CD4-positive, alpha-beta T cell treated with Interleukin-21 for 1 hour (primary cell): ENCODE results near the gene STX8.

Experiments used
- DNase-seq: peaks from one replicate; pipeline ENCODE4 v3.0.0-alpha.2; 2020

Gene STX8

DNA sequence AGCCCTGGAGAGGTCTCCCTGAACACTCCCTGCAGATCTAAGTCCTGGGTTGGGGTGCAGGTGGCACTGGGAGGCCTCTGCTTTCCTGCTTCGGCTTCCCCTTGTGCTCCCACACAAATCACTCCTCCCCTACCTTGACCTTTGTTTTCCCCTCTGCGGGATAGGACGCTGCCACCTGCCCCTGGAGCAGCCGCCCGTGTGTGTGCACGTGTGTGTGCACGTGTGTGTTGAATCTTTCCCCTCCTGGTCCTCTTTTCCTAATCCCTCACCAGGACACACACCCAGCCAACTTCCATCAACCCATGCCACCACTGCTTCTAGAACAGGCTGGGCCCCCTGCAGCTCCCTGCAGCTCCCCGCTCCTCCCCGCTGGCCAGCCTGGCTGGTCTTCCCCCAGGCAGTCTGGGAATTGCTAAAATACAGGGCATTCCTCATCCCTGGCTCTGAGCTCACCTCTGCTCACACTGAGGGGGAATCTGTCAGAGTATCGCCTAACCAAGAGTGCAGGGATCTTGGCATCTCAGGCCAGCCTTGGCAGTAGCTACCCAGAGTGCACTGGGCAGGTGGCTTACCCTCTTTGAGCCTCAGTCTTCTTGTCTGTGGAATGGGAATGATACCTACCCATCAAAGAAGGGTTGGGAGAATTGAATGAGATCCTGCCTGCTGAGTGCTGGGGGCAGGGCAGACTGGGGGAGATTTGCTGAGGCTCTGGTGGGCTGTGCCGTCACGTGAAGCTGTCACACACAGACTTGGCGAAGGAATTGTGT, 355.8 kb downstream of the STX8 start:
- no peak for DNase-seq

DNA sequence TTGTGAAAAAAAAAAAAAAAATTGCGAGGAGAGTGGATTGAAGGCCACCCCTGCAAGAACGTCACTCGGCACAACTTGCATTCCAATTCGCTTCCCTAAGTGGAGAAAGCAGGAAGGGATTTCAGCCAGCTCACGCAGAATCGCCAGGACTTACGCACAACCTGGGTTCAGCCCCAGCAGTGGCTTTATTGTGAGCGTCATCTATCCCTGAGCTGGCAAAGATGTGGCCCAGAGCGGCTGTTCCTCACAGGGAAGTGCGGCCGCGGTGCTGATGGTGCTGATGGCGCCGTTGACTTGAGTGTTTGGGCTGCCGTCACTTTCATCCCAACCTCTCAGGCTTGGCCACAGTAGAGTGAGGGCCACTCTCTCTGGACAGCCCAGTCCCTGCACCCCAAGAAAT, 356.7 kb downstream of the STX8 start:
- DNase-seq, result no peak

DNA sequence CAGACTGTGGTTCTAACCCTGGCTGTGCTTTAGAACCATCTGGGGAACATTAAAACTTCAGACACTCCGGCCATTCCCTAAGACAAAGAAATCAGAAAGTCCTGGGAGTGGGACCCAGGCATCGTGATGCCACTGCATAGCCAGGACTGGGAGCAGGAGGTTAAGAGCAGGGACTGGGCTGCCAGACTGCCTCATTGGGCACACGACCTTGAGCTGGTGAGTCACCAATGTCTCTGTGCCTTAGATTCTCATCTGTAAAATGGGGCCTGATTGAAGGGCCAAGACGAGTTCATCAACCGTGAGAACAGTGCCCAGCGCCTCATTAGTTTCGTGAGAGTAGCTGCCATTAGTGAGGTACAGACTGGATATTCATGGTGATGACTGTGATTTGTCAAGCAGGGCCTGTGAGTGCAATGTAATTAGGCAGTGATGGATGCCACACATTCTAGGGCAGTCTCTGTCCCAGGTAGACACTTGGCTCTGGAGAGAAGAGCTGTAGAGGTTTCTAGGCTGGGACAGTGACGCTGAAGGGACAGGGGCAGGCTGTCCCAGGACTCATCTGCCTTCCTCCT, 357.5 kb downstream of the STX8 start:
- DNase-seq, result no peak

DNA sequence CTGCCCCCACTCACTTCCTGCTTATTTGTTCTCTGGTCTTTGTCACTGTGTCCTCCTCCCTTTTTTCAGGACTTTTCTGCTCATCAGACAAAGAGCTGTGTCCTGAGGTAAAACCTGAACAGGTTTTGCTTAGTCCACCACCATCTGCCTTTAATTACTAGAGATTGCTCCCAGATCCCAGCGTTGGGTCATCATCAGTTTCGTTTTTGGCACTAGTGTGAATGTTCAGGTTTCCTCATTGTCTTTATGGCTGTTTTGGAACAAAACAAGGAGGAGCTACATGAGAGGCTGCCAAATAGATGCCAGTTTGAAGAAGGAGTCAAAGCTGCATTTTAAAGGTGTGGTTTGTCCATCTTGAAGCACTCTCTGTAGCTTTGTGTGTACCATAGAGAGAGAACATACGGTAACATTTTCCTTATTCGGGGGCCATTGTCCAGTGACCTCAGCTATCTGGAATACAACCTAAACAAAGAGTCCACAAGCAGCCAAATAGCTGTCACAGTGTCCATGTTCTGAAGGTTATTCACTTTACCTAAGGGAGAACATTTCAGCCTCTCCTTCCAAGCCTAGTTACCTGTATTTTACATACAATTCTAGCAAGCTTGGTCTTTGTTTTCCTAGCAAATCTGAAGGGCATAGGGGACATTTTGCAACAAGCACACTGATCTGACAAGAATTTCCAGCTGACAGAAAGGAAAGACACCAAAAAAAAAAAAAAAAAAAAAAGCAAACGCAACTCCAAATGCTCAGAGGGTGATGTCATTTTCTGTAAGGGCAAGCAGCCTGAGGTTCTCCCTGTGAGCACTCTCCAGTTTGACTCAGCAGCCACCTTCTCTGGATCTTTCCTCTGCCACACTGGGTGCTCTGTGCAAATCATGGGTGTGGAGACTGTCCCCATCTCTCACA, 358.2 kb downstream of the STX8 start:
- no peak for DNase-seq

DNA sequence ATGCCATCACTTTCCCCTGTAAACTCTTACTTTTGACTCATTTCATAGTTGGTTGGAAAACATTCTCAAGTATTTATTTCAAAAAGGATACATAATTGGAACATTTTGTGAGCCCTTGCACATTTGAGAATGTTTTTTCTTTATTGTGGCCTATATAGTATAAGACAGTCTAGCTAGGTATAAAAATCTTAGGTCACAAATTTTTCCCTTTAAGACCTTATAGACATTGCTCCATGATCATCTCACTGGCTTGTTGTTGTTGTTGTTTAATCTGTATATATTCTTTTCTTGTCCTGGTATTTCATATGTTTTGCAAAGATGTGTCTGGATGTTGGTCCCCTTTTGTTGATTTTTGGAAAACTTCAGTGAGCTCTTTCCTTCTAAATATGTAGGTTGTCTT, 360.2 kb downstream of the STX8 start:
- no peak for DNase-seq

DNA sequence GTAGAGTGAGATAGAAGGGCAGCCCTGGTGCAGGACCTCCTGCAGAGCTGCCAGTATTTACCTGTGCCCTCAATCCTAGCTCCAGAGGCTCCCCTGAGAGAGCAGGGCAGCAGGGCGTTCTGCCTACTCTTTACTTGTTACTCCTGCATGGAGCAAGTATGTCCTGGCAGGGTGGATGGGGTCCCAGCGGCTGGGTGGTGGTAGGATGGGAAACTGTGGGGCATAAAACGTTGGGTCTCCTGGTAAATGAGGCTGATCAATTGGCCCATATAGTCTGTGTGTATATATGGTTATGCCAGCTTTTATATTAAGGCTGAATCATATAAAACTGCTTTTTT, 362.3 kb downstream of the STX8 start:
- DNase-seq, result no peak

DNA sequence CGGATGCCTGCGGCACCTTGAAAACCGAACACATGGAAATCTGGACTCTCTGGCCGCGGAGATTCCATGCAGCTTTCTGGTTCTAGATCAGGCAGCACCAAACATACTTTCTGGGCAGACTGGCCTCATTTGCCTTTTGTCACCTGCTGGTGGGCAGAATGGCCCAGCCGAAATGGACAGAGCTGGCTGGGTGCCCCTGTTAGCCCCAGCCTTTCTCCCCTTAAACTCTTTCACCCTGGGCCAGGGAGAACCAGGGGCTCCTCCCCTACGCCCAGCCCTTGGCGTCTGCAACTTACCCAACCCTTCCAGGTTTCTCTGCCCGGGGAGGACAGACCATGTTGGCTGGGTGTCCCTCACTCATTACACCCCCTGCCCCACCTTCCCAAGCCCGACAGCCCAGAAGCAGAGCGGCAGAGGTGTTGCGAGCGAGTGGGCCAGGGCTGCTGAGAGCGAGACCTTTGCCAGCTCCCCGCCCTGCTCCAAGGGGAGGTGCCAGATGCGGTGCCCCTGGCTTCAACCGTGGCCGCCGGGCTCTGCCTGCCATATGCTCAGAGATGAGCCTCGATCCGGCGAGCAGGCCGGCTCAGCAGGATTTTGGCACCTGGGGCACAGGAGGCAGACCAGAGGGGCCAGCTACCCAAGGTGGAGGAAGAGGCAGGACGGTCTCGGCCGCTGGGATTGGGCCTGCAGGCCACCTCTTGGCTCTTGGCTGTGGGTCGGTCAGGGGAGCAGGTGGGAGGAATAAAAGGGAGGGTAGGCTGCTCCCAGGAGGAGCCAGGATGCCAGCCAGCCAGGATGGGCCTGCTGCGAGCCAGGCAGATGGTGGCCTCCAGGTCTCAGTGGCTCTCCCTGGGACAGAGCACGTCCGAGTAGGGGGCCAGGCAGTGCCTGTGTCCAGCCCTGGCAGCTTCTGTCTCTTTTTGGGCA, 363.0 kb downstream of the STX8 start:
- DNase-seq, result no peak

DNA sequence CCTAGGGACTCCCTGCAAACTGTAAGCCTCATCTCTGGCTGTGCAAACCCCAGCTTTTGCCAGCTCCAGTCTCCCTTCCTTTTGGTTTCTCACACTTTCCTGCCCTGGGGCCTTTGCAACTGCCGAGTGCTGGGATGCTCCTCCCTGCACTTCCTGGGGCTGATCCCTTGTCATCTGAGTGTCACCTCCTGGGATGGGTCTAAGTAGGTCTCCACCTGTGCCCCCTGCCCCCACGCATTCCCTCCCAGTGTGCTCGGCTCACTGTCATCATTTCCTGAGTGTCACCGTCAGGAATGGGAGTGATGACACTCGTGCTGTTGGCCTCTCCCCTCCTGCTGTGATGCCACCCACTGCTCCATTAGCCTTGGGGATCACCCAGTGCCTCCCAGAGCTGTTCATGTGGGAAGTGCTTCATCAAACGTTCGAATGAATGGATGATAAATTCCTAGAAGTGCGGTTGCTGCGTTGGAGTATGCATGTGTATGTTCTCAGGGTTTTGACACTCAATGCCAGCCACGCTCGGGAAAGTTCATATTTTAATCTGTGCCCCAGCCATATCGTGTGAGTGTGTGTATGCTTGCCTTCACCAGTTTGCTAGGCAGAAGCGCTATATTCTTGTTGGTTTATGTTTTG, 364.4 kb downstream of the STX8 start:
- DNase-seq, result no peak

DNA sequence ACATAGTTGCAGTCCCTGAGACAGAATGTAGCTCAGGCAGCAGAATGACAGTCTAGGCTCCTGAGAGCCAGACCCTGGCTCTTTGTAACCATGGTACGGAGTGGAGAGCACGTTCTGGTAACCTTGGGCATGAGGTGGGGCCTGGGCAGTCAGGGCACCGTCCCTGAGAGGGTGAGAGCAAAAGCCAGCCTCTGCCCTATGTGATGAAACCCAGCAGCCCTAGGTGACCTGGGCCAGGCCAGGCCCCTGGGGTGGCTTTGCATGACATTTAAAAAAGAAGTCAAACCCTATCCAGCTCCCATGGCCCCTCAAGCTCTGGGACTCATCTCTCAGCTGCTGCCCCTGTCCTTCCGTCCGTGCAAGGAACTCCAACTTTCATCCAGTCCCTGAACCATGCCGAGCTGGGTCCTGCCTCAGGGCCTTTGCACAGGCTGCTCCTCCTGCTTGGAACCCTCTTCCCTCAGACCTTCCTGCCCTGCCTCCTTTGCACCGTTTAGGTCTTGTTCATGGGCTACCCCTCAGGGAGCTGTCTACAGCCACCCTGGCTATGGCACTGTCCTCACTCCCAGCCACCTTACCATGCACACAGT, 365.7 kb downstream of the STX8 start:
- DNase-seq, result no peak

DNA sequence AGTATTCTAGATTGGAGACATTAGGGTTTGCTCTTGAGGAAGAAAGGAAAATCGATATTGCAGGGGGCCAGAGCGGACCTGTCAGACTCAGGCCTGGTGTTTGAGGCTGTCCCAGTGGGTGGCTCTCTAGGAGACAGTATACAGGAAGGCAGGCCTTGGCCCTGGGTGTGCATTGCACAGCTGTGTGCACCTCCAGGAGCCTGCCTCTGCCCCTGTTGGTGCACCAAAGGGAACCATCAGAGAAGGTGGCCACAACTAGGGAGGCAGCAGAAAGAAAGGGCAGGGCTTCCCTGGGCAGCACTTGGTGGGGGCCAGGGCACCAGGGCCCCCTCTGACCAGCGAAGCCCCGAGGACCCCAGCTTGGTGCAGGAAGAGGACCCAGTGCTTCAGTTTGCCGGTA, 366.3 kb downstream of the STX8 start:
- no peak for DNase-seq

DNA sequence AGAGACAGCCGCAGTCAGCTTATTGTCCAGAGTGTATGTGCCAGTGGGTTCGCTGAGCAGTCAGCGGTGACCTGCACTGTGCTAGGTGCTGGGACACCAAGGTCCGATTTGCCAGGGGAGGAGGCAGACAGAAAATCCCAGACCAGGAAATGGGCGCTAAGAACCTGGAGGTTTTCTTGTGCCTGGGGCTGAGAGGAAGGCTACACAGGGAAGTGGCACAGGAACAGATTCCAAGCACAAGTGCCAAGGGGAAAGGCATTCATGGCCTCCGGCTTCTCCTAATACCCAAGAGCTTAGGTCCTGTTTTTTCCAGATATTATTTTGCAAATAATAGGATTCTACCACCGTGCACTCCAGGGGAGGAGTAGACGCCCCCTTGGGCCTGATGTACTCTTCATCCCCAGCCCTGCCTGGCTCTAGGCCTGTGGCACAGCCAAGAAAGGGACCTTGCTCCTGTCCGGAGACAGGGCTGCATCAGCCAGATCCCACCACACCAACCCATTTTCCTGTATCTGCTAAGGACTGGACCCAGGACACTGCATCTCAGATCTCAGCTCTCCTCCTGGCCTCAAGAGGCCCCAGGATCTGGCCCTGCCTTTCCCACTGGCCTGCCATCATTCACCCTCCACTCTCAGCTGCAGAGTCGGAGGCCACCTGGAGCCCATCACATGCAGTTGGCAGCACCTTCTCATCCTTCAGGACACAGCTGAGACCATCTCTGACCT, 367.1 kb downstream of the STX8 start:
- DNase-seq, result no peak

DNA sequence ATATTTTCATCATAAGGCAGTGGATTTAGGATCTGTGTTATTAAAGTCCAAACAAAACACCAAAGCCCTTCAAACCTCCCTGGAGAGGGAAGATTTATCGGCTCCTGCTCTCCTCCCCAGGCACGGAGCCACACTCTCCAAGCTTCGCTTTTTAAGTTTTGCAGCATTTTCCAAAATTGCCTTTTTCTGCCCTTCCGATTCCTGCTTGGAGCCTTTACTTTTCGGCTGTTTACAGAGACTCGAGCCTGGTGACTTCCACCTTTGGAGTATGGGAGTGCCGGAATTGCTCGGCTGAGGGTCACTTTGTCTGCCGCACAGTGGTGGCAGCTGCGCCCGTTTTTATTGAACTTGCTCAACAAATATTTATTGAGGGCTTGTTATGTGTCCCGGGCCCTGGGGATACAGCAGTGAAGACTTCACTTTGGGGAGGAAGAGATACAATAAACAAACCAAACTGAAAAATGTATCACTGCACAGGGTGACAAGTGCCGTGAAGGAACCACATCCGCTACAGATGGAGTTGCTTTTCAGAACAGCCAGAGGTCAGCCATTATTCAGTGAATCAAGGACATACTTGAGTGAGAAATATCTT, 368.8 kb downstream of the STX8 start:
- DNase-seq, result no peak

DNA sequence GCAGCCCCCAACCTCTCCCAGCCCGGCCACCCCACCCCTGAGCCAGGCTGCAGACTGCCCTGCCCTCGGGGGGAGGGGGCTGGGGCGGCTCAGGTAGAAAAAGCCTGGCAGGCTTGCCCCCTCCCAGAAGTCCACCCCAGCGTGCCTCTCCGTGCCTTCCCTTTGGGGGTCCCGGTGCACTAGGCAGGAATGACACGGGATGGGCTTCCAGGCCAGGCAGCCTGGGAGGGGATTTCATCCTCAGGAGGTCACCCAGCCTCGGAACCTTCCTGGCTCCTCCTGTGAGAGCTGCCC, 369.3 kb downstream of the STX8 start:
- DNase-seq, result no peak

DNA sequence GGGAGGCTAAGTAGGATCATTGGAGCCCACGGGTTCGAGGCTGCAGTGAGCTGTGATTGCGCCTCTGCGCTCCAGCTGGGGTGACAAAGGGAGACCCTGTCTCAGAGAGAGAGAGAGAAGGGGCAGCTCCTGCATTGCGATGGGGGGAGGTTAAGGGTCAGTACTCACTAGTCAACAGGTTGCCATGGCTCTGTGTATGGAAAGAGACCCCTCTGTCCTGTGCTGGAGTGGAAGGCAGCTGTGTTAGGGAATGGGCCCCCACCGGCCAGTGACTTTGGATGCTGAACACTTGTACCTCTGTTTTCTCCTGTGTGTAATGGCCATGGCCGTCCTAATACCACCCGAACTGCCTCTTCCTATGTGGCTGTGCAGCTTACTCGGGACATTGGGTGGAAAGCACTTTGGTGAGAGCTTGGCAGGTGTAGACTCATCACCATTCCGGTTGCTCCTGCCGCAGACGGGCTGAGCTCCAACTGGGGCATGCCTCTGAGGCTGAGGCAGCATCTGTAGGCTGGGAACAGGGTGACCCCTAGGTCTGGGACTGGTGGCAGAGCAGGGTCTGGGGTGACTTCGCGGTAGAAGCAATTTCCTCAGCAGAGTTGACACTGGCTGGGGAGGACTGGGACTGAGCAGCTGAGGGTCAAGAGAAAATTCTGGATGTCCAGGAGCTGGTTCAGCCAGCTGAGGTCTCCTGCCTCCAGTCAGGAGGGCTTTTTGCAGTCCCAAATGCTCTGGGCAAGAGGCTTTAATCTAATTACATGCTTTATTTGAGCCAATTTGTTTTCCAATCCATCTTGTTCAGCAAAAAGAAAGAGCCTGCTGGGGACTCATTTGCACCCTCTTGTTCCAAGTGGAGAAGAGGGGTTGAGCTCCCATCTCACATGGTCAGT, 369.9 kb downstream of the STX8 start:
- no peak for DNase-seq

DNA sequence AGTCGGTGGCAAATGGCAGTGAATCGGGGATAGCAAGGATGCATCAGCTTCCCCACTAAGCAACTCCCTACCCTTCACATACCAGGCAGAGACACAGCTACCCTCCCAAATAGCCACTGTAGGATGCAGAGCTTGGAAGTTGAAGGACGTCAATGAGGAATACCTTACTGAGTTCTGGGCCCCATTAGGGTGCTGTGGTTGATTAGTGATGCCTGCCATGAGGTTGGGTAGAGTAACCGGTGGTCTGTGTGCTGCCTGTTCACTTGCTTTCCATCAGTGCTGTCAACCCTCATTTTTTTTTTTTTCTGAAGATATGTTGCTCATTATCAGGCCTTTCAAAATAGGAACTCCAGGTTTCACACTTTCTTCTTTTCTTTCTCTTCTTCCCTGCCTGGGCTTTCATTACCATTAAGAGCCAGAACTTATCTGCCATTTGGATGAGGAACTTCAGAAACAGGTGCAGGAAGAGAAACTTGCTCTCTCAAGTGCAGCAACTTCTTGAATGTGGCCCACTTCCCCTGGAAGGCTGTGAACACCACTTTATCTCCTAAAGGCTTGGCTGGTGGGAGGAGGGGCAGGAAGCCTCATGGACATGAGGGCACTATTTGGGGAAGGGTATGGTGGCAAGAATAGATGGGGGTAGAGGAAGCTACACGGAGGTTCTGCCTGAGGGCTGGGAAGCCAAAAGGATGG, 370.8 kb downstream of the STX8 start:
- DNase-seq, result no peak

DNA sequence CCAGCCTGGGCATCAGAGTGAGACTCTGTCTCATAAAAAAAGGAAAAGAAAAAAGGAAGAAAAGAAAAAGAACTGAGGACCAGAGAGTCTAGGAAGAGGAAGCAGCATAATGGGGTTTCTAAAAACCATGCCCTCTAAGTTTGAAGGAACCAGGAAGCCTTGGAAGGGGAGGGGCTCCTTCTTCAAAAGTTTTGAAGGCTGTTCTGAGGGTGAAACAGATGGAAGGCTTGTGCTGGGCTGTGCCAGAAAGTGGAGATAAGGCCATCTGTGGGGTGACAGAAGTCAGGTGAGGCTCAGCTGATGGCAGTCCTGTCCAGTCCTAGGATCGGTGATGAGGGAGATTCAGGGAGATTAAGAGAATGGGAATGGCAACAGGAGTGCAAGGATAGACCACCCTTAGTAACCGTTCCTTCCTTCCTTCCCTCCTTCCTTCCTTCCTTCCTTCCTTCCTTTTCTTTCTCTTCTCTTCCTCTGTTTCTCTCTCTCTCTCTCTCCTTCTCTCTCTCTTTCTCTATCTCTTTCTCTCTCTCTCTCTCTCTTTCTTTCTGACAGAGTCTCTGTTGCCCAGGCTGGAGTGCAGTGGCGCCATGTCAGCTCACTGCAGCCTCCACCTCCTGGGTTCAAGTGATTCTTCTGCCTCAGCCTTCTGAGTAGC, 371.7 kb downstream of the STX8 start:
- no peak for DNase-seq

DNA sequence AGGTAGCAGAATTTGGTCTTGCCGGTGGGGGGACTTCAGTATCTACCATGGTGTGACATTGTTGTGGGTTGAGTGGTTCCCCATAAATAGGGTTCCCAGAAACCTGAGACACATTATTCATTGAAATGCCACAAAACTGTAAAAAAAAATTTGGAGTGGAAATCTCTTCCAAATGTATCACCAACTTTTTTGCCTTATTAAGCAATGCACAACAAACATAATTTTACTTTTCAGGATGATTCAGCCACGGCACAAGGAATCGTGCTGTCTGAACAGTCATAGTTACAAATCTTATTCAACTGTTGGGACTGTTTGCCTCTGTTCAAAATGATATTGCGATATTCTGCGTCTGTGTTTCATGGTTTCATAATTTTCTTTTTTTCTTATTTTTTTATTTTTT, 373.1 kb downstream of the STX8 start:
- DNase-seq, result no peak

DNA sequence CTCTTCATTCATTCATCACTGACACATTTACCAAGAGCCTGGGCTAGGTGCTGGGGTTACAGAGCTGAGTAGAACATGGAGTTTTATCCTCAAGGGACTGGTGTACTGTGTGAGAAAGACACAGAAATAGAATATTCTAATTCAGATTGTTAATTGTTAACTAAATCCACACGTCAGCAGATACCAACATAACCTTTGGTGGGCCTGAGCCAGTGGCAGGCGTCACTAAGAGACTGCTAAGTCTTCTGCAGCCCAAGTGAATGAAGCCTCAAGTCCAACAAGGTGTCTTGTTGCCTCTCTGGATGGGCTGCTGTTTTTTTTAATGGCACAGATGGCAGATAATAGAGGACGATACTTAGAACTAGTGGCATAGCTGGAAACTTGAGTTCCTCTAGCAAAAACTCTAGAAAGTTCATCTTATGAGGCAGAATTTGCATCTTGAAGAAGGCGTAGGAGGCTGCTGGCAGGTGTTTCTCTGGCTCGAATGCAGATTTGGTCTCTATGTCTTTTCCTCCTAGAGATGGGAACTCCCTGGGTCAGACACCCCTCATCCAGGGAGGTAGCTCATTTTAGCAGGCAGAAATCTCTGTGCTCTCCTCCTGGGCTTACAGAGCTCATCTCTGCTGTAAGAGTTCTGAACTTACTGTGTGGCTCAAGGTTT, 374.8 kb downstream of the STX8 start:
- no peak for DNase-seq
